ENCODE measurements around the gene PLA2G2D. TPM values are rescaled to one million over a fixed set of nuclear protein-coding genes. Genes with fewer than 3 reads are reported as not detected.

PLA2G2D gene
- total and polyA plus RNA-seq, 2 of the 8 experiments (the other 6 are each of a cell fraction or from before 2014, with no cell fraction given): not detected

DNA sequence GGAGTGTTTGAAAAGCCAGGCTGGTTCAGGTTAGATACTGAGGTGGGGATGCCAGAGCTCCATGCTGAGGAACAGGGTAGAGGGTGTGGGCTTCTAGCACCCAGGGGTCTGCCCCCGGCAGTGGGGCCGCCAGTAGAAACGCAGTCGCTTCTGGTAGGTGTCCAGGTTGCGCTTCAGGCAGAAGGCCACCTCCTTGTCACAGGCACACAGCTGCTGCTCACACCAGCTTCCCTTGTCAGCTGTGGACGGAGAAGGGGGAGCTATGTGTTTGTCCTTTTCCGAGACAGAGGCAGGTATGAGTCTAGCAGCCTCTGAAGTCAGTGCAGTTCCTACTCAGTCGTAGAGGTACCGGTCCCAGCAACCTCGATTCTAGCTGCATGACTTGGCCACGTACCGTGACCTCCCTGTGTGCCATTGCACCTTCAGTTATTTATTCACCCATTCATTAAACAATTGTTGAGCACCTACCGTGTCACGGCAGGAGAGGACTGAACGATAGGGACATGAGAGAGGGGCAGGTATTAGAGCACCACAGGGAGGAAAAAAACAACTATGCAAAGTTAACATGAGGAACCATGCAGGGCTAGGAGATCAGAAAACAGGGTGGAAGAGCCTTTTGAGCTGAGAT, 5.2 kb downstream of the PLA2G2D start:
- CTCF ChIA-PET (ENCODE audit: partially characterized antibody): interaction anchor here (0.5 to 4.2 kb wide), 10 partner anchors 10 to 409 kb away, joined by 3 to 22 read pairs (median 3); no protein-coding TSS in a partner anchor
- H2BK15ac ChIP-seq (ENCODE audit: low read length): 0 out of 2 replicates have a peak overlapping the region, but pooled peaks have one; percentile 29
- TF ChIP-seq CREB1 (IDR thresholded peaks at IDR 0.05) (no peak), JUN (IDR thresholded peaks at IDR 0.05; ENCODE audit: low read depth, low read length) (no peak), BACH1 (IDR thresholded peaks at IDR 0.05; ENCODE audit: low read length) (no peak), TBP (IDR thresholded peaks at IDR 0.05; ENCODE audit: low read depth, low read length) (no peak), KDM1A (IDR thresholded peaks at IDR 0.05; ENCODE audit: borderline replicate concordance, low read length) (no peak), NRF1 (IDR thresholded peaks at IDR 0.05; ENCODE audit: low read depth, low read length) (no peak), SIN3A (conservative IDR thresholded peaks at IDR 0.05 in 1 of 2, IDR thresholded peaks at IDR 0.05 in 1 of 2; ENCODE audit: low read depth in 1 of 2, low read length in 2 of 2) (no peak), HDAC2 (IDR thresholded peaks at IDR 0.05; ENCODE audit: borderline replicate concordance in 1 of 2, low read depth in 2 of 2, low read length in 2 of 2) (no peak)
- TF ChIP-seq, protein P1, sequence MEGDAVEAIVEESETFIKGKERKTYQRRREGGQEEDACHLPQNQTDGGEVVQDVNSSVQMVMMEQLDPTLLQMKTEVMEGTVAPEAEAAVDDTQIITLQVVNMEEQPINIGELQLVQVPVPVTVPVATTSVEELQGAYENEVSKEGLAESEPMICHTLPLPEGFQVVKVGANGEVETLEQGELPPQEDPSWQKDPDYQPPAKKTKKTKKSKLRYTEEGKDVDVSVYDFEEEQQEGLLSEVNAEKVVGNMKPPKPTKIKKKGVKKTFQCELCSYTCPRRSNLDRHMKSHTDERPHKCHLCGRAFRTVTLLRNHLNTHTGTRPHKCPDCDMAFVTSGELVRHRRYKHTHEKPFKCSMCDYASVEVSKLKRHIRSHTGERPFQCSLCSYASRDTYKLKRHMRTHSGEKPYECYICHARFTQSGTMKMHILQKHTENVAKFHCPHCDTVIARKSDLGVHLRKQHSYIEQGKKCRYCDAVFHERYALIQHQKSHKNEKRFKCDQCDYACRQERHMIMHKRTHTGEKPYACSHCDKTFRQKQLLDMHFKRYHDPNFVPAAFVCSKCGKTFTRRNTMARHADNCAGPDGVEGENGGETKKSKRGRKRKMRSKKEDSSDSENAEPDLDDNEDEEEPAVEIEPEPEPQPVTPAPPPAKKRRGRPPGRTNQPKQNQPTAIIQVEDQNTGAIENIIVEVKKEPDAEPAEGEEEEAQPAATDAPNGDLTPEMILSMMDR (IDR thresholded peaks at IDR 0.05; ENCODE audit: control extremely low read depth in 1 of 3, insufficient read depth in 1 of 3, low read depth in 1 of 3, low read length in 3 of 3): no peak

More for the DNA sequence above, 5.2 kb downstream of the PLA2G2D start:
- no peak overlapping the region for H3K4ac ChIP-seq (replicated peaks; ENCODE audit: insufficient read length, low read depth, low read length)
- H3K56ac ChIP-seq (replicated peaks; ENCODE audit: insufficient read length, low read depth, low read length): no peak overlapping the region
- 90% methylated on average over 15 of the region's 15 CpGs; no CpG with 5 or more reads in 1 of the 2 experiments for WGBS, 2 experiments (ENCODE audit: extremely low coverage in 1 of 2, insufficient coverage in 1 of 2, insufficient read length in 1 of 2, insufficient replicate concordance in 2 of 2, low coverage in 1 of 2, low lambda C conversion rate in 2 of 2, missing lambda C conversion rate in 1 of 2)
- peaks cover 2 to 5% (median 3%) of the 10 kb centered on the region in 4 experiments; a peak in 4 of 7 replicates for H3K4me1 ChIP-seq (replicated peaks in 1 of 4; ENCODE audit: control insufficient read depth in 3 of 4, insufficient read depth in 4 of 4, low read length in 3 of 4)
- no peak overlapping the region for H3K9ac ChIP-seq (replicated peaks in 1 of 4; ENCODE audit: extremely low read depth in 1 of 4, low read depth in 3 of 4, low read length in 3 of 4)
- no peak overlapping the region for H3K23ac ChIP-seq (ENCODE audit: insufficient read length)
- DNase-seq (ENCODE audit: low read depth in 1 of 2, low spot score in 2 of 2) (no peak), FAIRE-seq (no peak)
- H2BK12ac ChIP-seq (ENCODE audit: low read depth, low read length): no peak overlapping the region
- no peaks in the 10 kb centered on the region for H3K79me2 ChIP-seq (ENCODE audit: control insufficient read depth in 1 of 2, insufficient read depth in 2 of 2, low read length in 2 of 2)
- H3K23me2 ChIP-seq (ENCODE audit: low read depth, low read length): no peaks in the 10 kb centered on the region
- H3K79me1 ChIP-seq (ENCODE audit: low read depth, low read length): no peaks in the 10 kb centered on the region
- POLR2A ChIA-PET (ENCODE audit: partially characterized antibody): interaction anchor here (0.7 kb wide), 1 partner anchor 38 kb away, joined by 3 read pairs; no protein-coding TSS in a partner anchor
- H3K4me2 ChIP-seq (ENCODE audit: insufficient read depth in 1 of 2, low read depth in 2 of 2, low read length in 2 of 2): peak overlapping the region in 1 of 2 experiments; percentile 8; a peak in 1 of 4 replicates
- H3K14ac ChIP-seq (ENCODE audit: insufficient read length): no peak overlapping the region
- H4K5ac ChIP-seq (ENCODE audit: insufficient read length, low read depth, low read length): no peak overlapping the region
- H2AFZ ChIP-seq (ENCODE audit: low read length): no peak overlapping the region
- H3K27ac ChIP-seq (ENCODE audit: low read depth, low read length): no peak overlapping the region
- H3K27me3 ChIP-seq (replicated peaks in 1 of 4; ENCODE audit: control insufficient read depth in 3 of 4, extremely low read depth in 1 of 4, insufficient read depth in 3 of 4, low read length in 3 of 4): no peaks in the 10 kb centered on the region
- no peak overlapping the region for H2BK120ac ChIP-seq (replicated peaks; ENCODE audit: low read depth, low read length)
- H4K91ac ChIP-seq (replicated peaks; ENCODE audit: insufficient read length, low read length): no peak overlapping the region
- H4K20me1 ChIP-seq (replicated peaks in 1 of 2; ENCODE audit: control insufficient read depth in 1 of 2, insufficient read depth in 2 of 2, low read length in 2 of 2): no peaks in the 10 kb centered on the region
- no peaks in the 10 kb centered on the region for H3K36me3 ChIP-seq (ENCODE audit: control insufficient read depth in 2 of 4, insufficient read depth in 4 of 4, low read length in 3 of 4)
- H4K8ac ChIP-seq (ENCODE audit: extremely low read depth, insufficient read depth, low read length): no peak overlapping the region
- 0 out of 2 replicates have a peak overlapping the region, but pooled peaks have one; percentile 21 for H2BK20ac ChIP-seq (ENCODE audit: low read length)
- H3K9me3 ChIP-seq (ENCODE audit: insufficient read depth in 2 of 2, low read depth in 1 of 2, low read length in 1 of 2): no peaks in the 10 kb centered on the region; a peak in 1 of 4 replicates
- no peak overlapping the region for H2BK5ac ChIP-seq (ENCODE audit: low read depth, low read length)
- no peak overlapping the region for H3K4me3 ChIP-seq (ENCODE audit: extremely low read depth in 1 of 4, insufficient read depth in 2 of 4, low read depth in 3 of 4, low read length in 4 of 4)
- H2AK5ac ChIP-seq (ENCODE audit: low read depth, low read length): no peak overlapping the region
- no peak overlapping the region for H3K18ac ChIP-seq (ENCODE audit: extremely low read depth, low read length)
